BE2C (cell line): ENCODE results near the gene ITGB6.
"Not testable (repeated sequence)": the region's sequence is repeated elsewhere in the genome, so short reads cannot be mapped to it uniquely, and the experiment has no call there.

Experiments used
- DNase-seq: peaks from one replicate; pipeline ENCODE4 v3.0.0-alpha.2; 2020
- H3K27me3 ChIP-seq: fragments of 250-450 bp; sonication (Bioruptor Pico); 2 replicates; pipeline ENCODE4 v1.5.1; 2020; ENCODE audit warnings: mild to moderate bottlenecking
- H3K36me3 ChIP-seq: fragments of 250-450 bp; sonication (Bioruptor Pico); 2 replicates; pipeline ENCODE4 v1.5.1; 2020; ENCODE audit warnings: mild to moderate bottlenecking
- H3K4me1 ChIP-seq: fragments of 250-450 bp; sonication (Bioruptor Pico); 2 replicates; pipeline ENCODE4 v1.5.1; 2020
- H3K4me3 ChIP-seq: 2 replicates; pipeline ENCODE4 v1.5.1; 2011; ENCODE audit warnings: low read depth, low read length
- H3K9me3 ChIP-seq: fragments of 250-450 bp; sonication (Bioruptor Pico); 2 replicates; pipeline ENCODE4 v1.5.1; 2020
- CTCF ChIP-seq: IDR thresholded peaks from 2 replicates; pipeline ENCODE4 v1.5.1; 2012; ENCODE audit warnings: mild to moderate bottlenecking, low read depth, low read length

The ITGB6 gene

GRCh38 chr2:160201849-160202539 lies 1.9 kb upstream of the ITGB6 start:
- no peak overlapping the region for H3K4me3 ChIP-seq
- no peak for DNase-seq
- H3K27me3 ChIP-seq, result no peaks in the 10 kb centered on the region
- peaks cover 5% of the 10 kb centered on the region for H3K4me1 ChIP-seq
- H3K9me3 ChIP-seq, result no peaks in the 10 kb centered on the region
- no peaks in the 10 kb centered on the region for H3K36me3 ChIP-seq
- TF ChIP-seq CTCF, result no peak

- H3K4me1 ChIP-seq, result peaks cover 5% of the 10 kb centered on the region
- TF ChIP-seq CTCF, result no peak
- H3K27me3 ChIP-seq, result no peaks in the 10 kb centered on the region
- DNase-seq, result no peak
- no peaks in the 10 kb centered on the region for H3K36me3 ChIP-seq
- no peak overlapping the region for H3K4me3 ChIP-seq
- no peaks in the 10 kb centered on the region for H3K9me3 ChIP-seq
Measured at GRCh38 chr2:160200921-160201320, 849 bp upstream of the ITGB6 start.

DNA sequence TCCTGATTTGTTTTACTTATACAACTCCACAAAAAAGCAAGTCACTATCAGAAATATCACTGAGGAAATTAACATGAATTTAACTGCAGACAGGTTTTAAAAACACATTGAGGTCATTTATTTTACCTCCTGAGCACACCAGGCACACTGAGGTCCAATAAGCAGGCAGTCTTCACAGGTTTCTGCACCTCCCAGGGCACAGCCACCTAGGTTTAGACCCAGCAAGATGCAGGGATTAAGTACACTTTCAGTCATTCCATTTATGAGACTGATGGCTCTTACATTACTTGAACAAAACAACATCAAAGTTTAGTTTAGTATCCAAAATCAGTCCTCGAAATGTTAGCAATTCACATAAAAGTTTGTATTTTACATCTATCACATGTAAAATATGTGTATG lies 1.0 kb downstream of the ITGB6 start:
- no peaks in the 10 kb centered on the region for H3K27me3 ChIP-seq
- no peaks in the 10 kb centered on the region for H3K9me3 ChIP-seq
- no peak overlapping the region for H3K4me3 ChIP-seq
- no peaks in the 10 kb centered on the region for H3K36me3 ChIP-seq
- H3K4me1 ChIP-seq, result no peaks in the 10 kb centered on the region
- DNase-seq, result no peak
- TF ChIP-seq CTCF, result no peak

DNA sequence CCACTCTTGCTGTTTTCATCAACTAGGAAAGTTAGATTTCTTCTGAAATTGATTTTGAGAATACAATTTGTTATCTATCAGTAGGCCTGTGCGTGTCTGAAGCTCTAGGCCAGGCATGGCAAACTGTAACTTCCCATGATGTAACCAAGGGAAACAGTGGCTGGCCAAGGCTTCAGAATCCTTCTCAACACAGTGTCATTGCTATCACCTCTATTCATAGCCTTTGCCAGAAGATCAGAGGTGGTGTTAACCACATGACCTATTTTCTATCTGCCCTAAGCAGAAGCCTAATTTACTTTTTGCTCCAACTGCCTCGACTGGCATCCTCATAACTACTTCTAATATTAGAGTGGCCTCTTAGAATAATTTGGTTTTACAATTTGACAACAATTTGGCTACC lies 2.5 kb downstream of the ITGB6 start:
- Histone ChIP-seq H3K36me3 (no peaks in the 10 kb centered on the region), H3K4me1 (no peaks in the 10 kb centered on the region), H3K9me3 (no peaks in the 10 kb centered on the region), H3K27me3 (no peaks in the 10 kb centered on the region), H3K4me3 (no peak overlapping the region)
- TF ChIP-seq CTCF, result no peak
- DNase-seq, result no peak

- H3K9me3 ChIP-seq, result no peaks in the 10 kb centered on the region
- TF ChIP-seq CTCF, result no peak
- H3K36me3 ChIP-seq, result no peaks in the 10 kb centered on the region
- H3K4me1 ChIP-seq, result no peaks in the 10 kb centered on the region
- no peak for DNase-seq
- no peaks in the 10 kb centered on the region for H3K27me3 ChIP-seq
- H3K4me3 ChIP-seq, result no peak overlapping the region
Measured at GRCh38 chr2:160194946-160195345, 5.1 kb downstream of the ITGB6 start.

DNA sequence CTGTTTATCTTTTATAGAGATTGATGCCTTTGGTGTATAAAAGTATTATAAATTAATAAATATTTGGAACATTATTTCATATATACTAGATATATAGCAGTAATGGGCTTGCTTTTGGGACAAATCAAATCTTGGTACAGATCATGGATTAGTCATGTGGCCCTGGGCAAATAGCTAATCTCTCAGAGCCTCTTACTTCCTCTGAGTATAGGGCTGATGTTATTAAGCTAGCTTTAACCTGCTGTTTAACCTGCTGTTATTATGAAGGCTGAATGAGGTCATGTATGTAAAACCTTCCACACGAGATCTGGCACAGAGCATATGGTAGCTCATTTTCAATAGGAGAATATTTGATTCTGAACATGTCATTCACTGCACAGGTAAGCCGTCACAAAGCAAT lies 5.7 kb downstream of the ITGB6 start:
- DNase-seq, result peak; percentile 6
- no peaks in the 10 kb centered on the region for H3K27me3 ChIP-seq
- TF ChIP-seq CTCF, result no peak
- no peaks in the 10 kb centered on the region for H3K9me3 ChIP-seq
- no peaks in the 10 kb centered on the region for H3K4me1 ChIP-seq
- H3K36me3 ChIP-seq, result no peaks in the 10 kb centered on the region
- no peak overlapping the region for H3K4me3 ChIP-seq

- DNase-seq, result not testable (repeated sequence)
Measured at GRCh38 chr2:160181146-160181836, 18.8 kb downstream of the ITGB6 start.

GRCh38 chr2:160180690-160181089 lies 19.4 kb downstream of the ITGB6 start:
- H3K4me3 ChIP-seq, H3K4me1 ChIP-seq, H3K36me3 ChIP-seq, H3K9me3 ChIP-seq, DNase-seq, H3K27me3 ChIP-seq: not testable (repeated sequence)

More at GRCh38 chr2:160181146-160181836, 18.8 kb downstream of the ITGB6 start:
- not testable (repeated sequence) for H3K4me1 ChIP-seq, H3K27me3 ChIP-seq, H3K4me3 ChIP-seq, H3K9me3 ChIP-seq, H3K36me3 ChIP-seq
